K562 (cell line): Measurements from ENCODE around the gene ST14. TPM values are rescaled to one million over a fixed set of nuclear protein-coding genes. Genes with fewer than 3 reads are reported as not detected.

Experiments
- ATAC-seq: fragments of 200-7000 bp; cut with Tn5 transposase; 3 replicates; pipeline ENCODE4 v1.9.1; 2020; ENCODE audit warnings: moderate library complexity
- BruUV-seq: library from RNA; stranded (reverse); fragments of 400-500 nt; replicated peaks from 2 replicates; lab custom pipeline; 2021; lab: Mats Ljungman, UMichigan
- CTCF ChIA-PET: fragments of 300-600 bp; formaldehyde crosslinking; extraction: SDS; loops from one replicate; lab custom pipeline; 2021; ENCODE audit warnings: low intra/inter-chr PET ratio; lab: Yijun Ruan, JAX
- POLR2A ChIA-PET: fragments of 300-600, 350-650 bp; sonication (Branson Sonifier 250); formaldehyde crosslinking; extraction: SDS; loops from one replicate; lab custom pipeline; 2021; ENCODE audit warnings: antibody characterized with exemption, inconsistent platforms; lab: Yijun Ruan, JAX
- DNase-seq, 4 experiments: peaks; one replicate each; pipeline versions ENCODE4 v3.0.0 to v3.0.0-alpha.2; 2011 to 2018; ENCODE audit warnings: low spot score in 3 of 4, mixed read lengths in 3 of 4; ENCODE audit errors: extremely low read depth in 1 of 4
- FAIRE-seq: peaks from 2 replicates; lab custom pipeline; 2011; peaks lifted over from hg19 to GRCh38; lab: Jason Lieb, UNC
- H2AFZ ChIP-seq: 2 replicates; pipeline ENCODE4 v1.6.0; 2011; ENCODE audit warnings: low read depth, low read length, control low read depth, inconsistent platforms
- H3K27ac ChIP-seq: fragments of 200-600 bp; 3 replicates; pipeline ENCODE4 v1.8.0; 2011; ENCODE audit warnings: low read depth, mild to moderate bottlenecking, control low read depth, inconsistent platforms, low read length, moderate library complexity, mixed read lengths; ENCODE audit errors: extremely low read depth
- H3K27me3 ChIP-seq, 2 experiments: fragments of 300-600 bp in 1 of 2; 2 replicates in 1 of 2; 3 replicates in 1 of 2; pipeline versions ENCODE4 v1.6.0 to v1.8.0; 2011; ENCODE audit warnings: inconsistent platforms in 2 of 2, low read length in 2 of 2, mild to moderate bottlenecking in 1 of 2, mixed read lengths in 1 of 2, moderate library complexity in 1 of 2; ENCODE audit not compliant: control insufficient read depth in 2 of 2, insufficient read depth in 2 of 2
- H3K36me3 ChIP-seq: fragments of 300-600 bp; 3 replicates; pipeline ENCODE4 v1.8.0; 2011; ENCODE audit warnings: mild to moderate bottlenecking, low read length, inconsistent platforms; ENCODE audit not compliant: control insufficient read depth, insufficient read depth
- H3K4me1 ChIP-seq, 2 experiments: fragments of 200-600 bp in 1 of 2; replicated peaks in 1 of 2; 2 replicates in 1 of 2; 3 replicates in 1 of 2; pipeline versions ENCODE4 v1.5.1 to v1.8.0; 2011; ENCODE audit warnings: inconsistent platforms in 2 of 2, low read length in 2 of 2, mild to moderate bottlenecking in 1 of 2, mixed read lengths in 1 of 2, moderate library complexity in 1 of 2; ENCODE audit not compliant: control insufficient read depth in 2 of 2, insufficient read depth in 2 of 2
- H3K4me2 ChIP-seq: 2 replicates; pipeline ENCODE4 v1.6.1; 2011; ENCODE audit warnings: low read length, control low read depth, inconsistent platforms, mixed read lengths; ENCODE audit not compliant: insufficient read depth
- H3K4me3 ChIP-seq: fragments of 200-600 bp; sonication (generic), shearing (Covaris generic); 2 replicates; pipeline ENCODE4 v1.5.1; 2016; ENCODE audit warnings: control low read depth, inconsistent platforms
- H3K79me2 ChIP-seq: fragments of 200-600 bp; 3 replicates; pipeline ENCODE4 v1.8.0; 2011; ENCODE audit warnings: low read length, inconsistent platforms; ENCODE audit not compliant: control insufficient read depth, insufficient read depth
- H3K9ac ChIP-seq, 2 experiments: 2 replicates each; pipeline versions ENCODE4 v1.6.0 to v1.6.1; 2011; ENCODE audit warnings: low read depth in 2 of 2, low read length in 2 of 2, control low read depth in 1 of 2, inconsistent platforms in 1 of 2, mild to moderate bottlenecking in 1 of 2, mixed read lengths in 1 of 2; ENCODE audit not compliant: insufficient read depth in 1 of 2
- H3K9me1 ChIP-seq: one replicate; pipeline ENCODE4 v1.6.0; 2011; ENCODE audit warnings: inconsistent platforms, mild to moderate bottlenecking, low read length, moderate library complexity; ENCODE audit not compliant: control insufficient read depth, insufficient read depth
- H3K9me3 ChIP-seq: replicated peaks from 2 replicates; pipeline ENCODE4 v1.5.1; 2011; ENCODE audit warnings: low read depth, low read length, inconsistent platforms; ENCODE audit not compliant: control insufficient read depth, insufficient read depth
- H4K20me1 ChIP-seq: replicated peaks from 2 replicates; pipeline ENCODE4 v1.6.1; 2011; ENCODE audit warnings: low read length, inconsistent platforms, mixed read lengths; ENCODE audit not compliant: control insufficient read depth, insufficient read depth
- ATF1 ChIP-seq, 2 experiments: fragments of 450-650 bp in 1 of 2; IDR thresholded peaks; 2 replicates each; pipeline ENCODE4 v1.6.1; 2016; ENCODE audit warnings: missing compliant biosample characterization in 1 of 2, missing genetic modification characterization in 1 of 2
- BRF1 ChIP-seq: IDR thresholded peaks from 3 replicates; pipeline ENCODE4 v1.6.1; 2011; ENCODE audit warnings: borderline replicate concordance, mild to moderate bottlenecking; ENCODE audit not compliant: insufficient read length; ENCODE audit errors: extremely low read depth
- FOXP4 ChIP-seq: sonication (generic); formaldehyde crosslinking; IDR thresholded peaks from 2 replicates; pipeline ENCODE4 v1.8.0; 2022; ENCODE audit warnings: mild to moderate bottlenecking, missing genetic modification reagents, borderline replicate concordance
- NFIC ChIP-seq: fragments of 450-650 bp; IDR thresholded peaks from 2 replicates; pipeline ENCODE4 v1.6.1; 2017; ENCODE audit warnings: mild to moderate bottlenecking, inconsistent platforms
- NONO ChIP-seq, 2 experiments: fragments of 200-400 bp in 1 of 2; fragments of 450-650 bp in 1 of 2; formaldehyde crosslinking in 1 of 2; IDR thresholded peaks; 2 replicates each; pipeline ENCODE4 v1.6.1; 2017; ENCODE audit warnings: low read depth in 2 of 2, mild to moderate bottlenecking in 2 of 2, moderate library complexity in 2 of 2, low read length in 1 of 2
- RBM14 ChIP-seq: fragments of 200-400 bp; formaldehyde crosslinking; IDR thresholded peaks from 2 replicates; pipeline ENCODE4 v1.6.1; 2018; ENCODE audit warnings: low read depth, mild to moderate bottlenecking, low read length, moderate library complexity, borderline replicate concordance; ENCODE audit not compliant: insufficient read depth
- TAF9B ChIP-seq: fragments of 450-650 bp; IDR thresholded peaks from 2 replicates; pipeline ENCODE4 v1.6.1; 2018; ENCODE audit warnings: mild to moderate bottlenecking; ENCODE audit not compliant: partially characterized antibody
- XRCC3 ChIP-seq: fragments of 450-650 bp; IDR thresholded peaks from 2 replicates; pipeline ENCODE4 v1.6.1; 2017; ENCODE audit warnings: mild to moderate bottlenecking, moderate library complexity
- ZBTB17 ChIP-seq: fragments of 450-650 bp; formaldehyde crosslinking; IDR thresholded peaks from 2 replicates; pipeline ENCODE4 v1.4.0; 2020; ENCODE audit warnings: mild to moderate bottlenecking
- WGBS: fragments of 100-300 bp; shearing (Covaris generic); methylation state at CpG from one replicate; pipeline ENCODE4 v1.1.6; 2016; ENCODE audit warnings: low coverage, mixed read lengths; ENCODE audit not compliant: insufficient coverage; ENCODE audit errors: missing lambda C conversion rate; 5-methylcytosine and 5-hydroxymethylcytosine counted together
- in situ Hi-C: fragments of 300-500 bp; cut with MboI; formaldehyde crosslinking; loops from 4 replicates; pipeline ENCODE4 v1.15.0; 2018; ENCODE audit warnings: inconsistent platforms, mixed read lengths
- intact Hi-C: fragments of 100-400 bp; cut with micrococcal nuclease; formaldehyde crosslinking; loops from 2 replicates; pipeline ENCODE4 v1.14.2; 2022
- polyA plus RNA-seq, 8 experiments: library from polyadenylated mRNA; depleted of rRNA in 4 of 8; stranded (reverse) in 5 of 8; unstranded in 3 of 8; fragments of >200 nt; fragmentation: Nextera tagmentation in 2 of 8; fragmentation: Illumina TruSeq in 1 of 8; extraction: Ambion mirVana in 2 of 8; extraction: Trizol in 1 of 8; gene quantifications; 2 replicates each; pipeline versions ENCODE4 v1.2.1 to v1.2.3, GENCODE V29; 2011 to 2014; ENCODE audit warnings: inconsistent platforms in 1 of 8, missing spikeins in 1 of 8
- total RNA-seq, 7 experiments: library from RNA; depleted of rRNA in 6 of 7; stranded (reverse); fragments of >200 nt in 6 of 7; fragmentation: Illumina TruSeq in 2 of 7; extraction: Trizol in 2 of 7; gene quantifications; 2 replicates each; pipeline versions ENCODE4 v1.2.1 to v1.2.3, GENCODE V29; 2011 to 2021; ENCODE audit warnings: low replicate concordance in 1 of 7
- TF ChIP-seq, protein P1 (sequence below): fragments of 450-650 bp; formaldehyde crosslinking; conservative IDR thresholded peaks from 2 replicates; pipeline ENCODE4 v1.4.0; 2022; ENCODE audit warnings: mild to moderate bottlenecking, missing genetic modification characterization
- TF ChIP-seq, protein P2 (sequence below): fragments of 450-650 bp; IDR thresholded peaks from 2 replicates; pipeline ENCODE4 v1.6.1; 2016; ENCODE audit warnings: low read depth, mild to moderate bottlenecking, moderate library complexity
- TF ChIP-seq, protein P3 (sequence below): sonication (generic); formaldehyde crosslinking; IDR thresholded peaks from 2 replicates; pipeline ENCODE4 v1.8.0; 2023; ENCODE audit warnings: mild to moderate bottlenecking, missing genetic modification reagents

The ST14 gene
- total and polyA plus RNA-seq, 9 of the 15 experiments (the other 6 are each of a cell fraction or from before 2014, with no cell fraction given): 0.08 to 0.20 TPM; not detected in 7

GRCh38 chr11:130121445-130121978 is 38.1 kb upstream of the ST14 start:
- H3K4me3 ChIP-seq: no peak overlapping the region
- intact Hi-C loops (no loop called here), in situ Hi-C loops (no loop called here)
- CTCF ChIA-PET: no interaction called here
- ATAC-seq: no peak
- no peak for FAIRE-seq
- H3K9me1 ChIP-seq: no peaks in the 10 kb centered on the region
- H3K27ac ChIP-seq: no peak overlapping the region
- no peaks in the 10 kb centered on the region for H3K9me3 ChIP-seq
- no peak for DNase-seq
- POLR2A ChIA-PET: interaction anchor here (0.5 to 0.6 kb wide), 2 partner anchors 27 to 43 kb away, joined by 3 to 5 read pairs; no protein-coding TSS in a partner anchor
- no peak overlapping the region for H2AFZ ChIP-seq
- no peaks in the 10 kb centered on the region for H4K20me1 ChIP-seq
- H3K4me2 ChIP-seq: no peak overlapping the region
- peaks cover 0 to 7% of the 10 kb centered on the region in 2 experiments; a peak in 1 of 5 replicates for H3K4me1 ChIP-seq
- peaks cover 80% of the 10 kb centered on the region for H3K36me3 ChIP-seq
- WGBS: 92% methylated on average over 5 of the region's 5 CpGs
- no TSS peak for BruUV-seq
- TF ChIP-seq FOXP4 (CRISPR knock-in tag) (no peak), ZBTB17 (CRISPR knock-in tag) (no peak), BRF1 (no peak), NFIC (no peak), XRCC3 (no peak), TAF9B (no peak), NONO (IDR thresholded peaks at IDR 0.05; ENCODE audit: low read depth in 2 of 2, low read length in 1 of 2) (no peak), ATF1 (CRISPR knock-in tag; IDR thresholded peaks at IDR 0.05) (no peak), ATF1 (tag; IDR thresholded peaks at IDR 0.05) (no peak), RBM14 (no peak)
- TF ChIP-seq, protein P1, sequence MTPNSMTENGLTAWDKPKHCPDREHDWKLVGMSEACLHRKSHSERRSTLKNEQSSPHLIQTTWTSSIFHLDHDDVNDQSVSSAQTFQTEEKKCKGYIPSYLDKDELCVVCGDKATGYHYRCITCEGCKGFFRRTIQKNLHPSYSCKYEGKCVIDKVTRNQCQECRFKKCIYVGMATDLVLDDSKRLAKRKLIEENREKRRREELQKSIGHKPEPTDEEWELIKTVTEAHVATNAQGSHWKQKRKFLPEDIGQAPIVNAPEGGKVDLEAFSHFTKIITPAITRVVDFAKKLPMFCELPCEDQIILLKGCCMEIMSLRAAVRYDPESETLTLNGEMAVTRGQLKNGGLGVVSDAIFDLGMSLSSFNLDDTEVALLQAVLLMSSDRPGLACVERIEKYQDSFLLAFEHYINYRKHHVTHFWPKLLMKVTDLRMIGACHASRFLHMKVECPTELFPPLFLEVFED: no peak
- TF ChIP-seq, protein P2, sequence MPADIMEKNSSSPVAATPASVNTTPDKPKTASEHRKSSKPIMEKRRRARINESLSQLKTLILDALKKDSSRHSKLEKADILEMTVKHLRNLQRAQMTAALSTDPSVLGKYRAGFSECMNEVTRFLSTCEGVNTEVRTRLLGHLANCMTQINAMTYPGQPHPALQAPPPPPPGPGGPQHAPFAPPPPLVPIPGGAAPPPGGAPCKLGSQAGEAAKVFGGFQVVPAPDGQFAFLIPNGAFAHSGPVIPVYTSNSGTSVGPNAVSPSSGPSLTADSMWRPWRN: no peak
- TF ChIP-seq, protein P3, sequence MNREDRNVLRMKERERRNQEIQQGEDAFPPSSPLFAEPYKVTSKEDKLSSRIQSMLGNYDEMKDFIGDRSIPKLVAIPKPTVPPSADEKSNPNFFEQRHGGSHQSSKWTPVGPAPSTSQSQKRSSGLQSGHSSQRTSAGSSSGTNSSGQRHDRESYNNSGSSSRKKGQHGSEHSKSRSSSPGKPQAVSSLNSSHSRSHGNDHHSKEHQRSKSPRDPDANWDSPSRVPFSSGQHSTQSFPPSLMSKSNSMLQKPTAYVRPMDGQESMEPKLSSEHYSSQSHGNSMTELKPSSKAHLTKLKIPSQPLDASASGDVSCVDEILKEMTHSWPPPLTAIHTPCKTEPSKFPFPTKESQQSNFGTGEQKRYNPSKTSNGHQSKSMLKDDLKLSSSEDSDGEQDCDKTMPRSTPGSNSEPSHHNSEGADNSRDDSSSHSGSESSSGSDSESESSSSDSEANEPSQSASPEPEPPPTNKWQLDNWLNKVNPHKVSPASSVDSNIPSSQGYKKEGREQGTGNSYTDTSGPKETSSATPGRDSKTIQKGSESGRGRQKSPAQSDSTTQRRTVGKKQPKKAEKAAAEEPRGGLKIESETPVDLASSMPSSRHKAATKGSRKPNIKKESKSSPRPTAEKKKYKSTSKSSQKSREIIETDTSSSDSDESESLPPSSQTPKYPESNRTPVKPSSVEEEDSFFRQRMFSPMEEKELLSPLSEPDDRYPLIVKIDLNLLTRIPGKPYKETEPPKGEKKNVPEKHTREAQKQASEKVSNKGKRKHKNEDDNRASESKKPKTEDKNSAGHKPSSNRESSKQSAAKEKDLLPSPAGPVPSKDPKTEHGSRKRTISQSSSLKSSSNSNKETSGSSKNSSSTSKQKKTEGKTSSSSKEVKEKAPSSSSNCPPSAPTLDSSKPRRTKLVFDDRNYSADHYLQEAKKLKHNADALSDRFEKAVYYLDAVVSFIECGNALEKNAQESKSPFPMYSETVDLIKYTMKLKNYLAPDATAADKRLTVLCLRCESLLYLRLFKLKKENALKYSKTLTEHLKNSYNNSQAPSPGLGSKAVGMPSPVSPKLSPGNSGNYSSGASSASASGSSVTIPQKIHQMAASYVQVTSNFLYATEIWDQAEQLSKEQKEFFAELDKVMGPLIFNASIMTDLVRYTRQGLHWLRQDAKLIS (CRISPR knock-in tag): no peak
- TF ChIP-seq, all 486 proteins: peak for 0
- no peaks in the 10 kb centered on the region for H3K79me2 ChIP-seq
- H3K9ac ChIP-seq: no peak overlapping the region
- H3K27me3 ChIP-seq: no peaks in the 10 kb centered on the region
